ENCODE results near the gene CNR2. TPM values are rescaled to one million over a fixed set of nuclear protein-coding genes. Genes with fewer than 3 reads are reported as not detected.

CNR2 gene
- total RNA-seq, 1 donor from 2014 or later: 0.09 TPM

Small RNA genes lying within 50 kb of the gene (microRNA-seq; reads per million reads assigned to microRNA genes)
- gene MIR378F: not detected

Other genes with a start within 250 kb of the CNR2 start
- 1,008 TPM for gene RPL11, start 221.6 kb downstream of the CNR2 start, total RNA-seq
- 28.2 TPM for gene ELOA, start 169.9 kb downstream of the CNR2 start, total RNA-seq
- 100 TPM for gene PITHD1, start 134.9 kb downstream of the CNR2 start, total RNA-seq
- gene LYPLA2, start 122.2 kb downstream of the CNR2 start, total RNA-seq: 30.7 TPM
- 15.8 TPM for gene GALE, start 112.6 kb downstream of the CNR2 start, total RNA-seq
- 34.4 TPM for gene HMGCL, start 87.9 kb downstream of the CNR2 start, total RNA-seq
- 22.3 TPM for gene FUCA1, start 45.1 kb downstream of the CNR2 start, total RNA-seq
- gene PNRC2, start 46.5 kb upstream of the CNR2 start, total RNA-seq: 84.2 TPM
- gene SRSF10, start 67.0 kb upstream of the CNR2 start, total RNA-seq: 92.1 TPM
- 0.62 TPM for gene MYOM3, start 198.8 kb upstream of the CNR2 start, total RNA-seq
- gene IL22RA1, start 229.8 kb upstream of the CNR2 start, total RNA-seq: not detected

Data from sciatic nerve (tissue), 1 donor.